ENCODE data around the gene COMMD1.

The COMMD1 gene

DNA sequence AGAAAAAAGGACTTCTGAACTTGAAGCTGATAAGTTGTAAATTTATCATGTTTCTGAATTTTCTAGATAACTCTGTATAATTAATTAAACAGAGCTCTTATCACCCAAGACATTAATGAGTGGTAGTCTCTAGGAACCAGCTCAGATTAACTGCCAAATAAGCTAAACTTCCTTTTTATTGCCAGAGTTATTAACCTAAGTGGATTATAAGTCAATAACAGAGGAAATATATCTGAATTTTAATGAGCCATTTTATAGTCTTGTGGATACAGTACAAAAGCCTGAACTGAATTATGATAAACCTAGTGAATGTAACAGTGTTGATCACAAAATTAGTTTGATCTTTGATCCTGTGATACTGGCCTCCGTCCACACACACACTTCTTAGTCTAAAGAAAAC is 111.5 kb downstream of the COMMD1 start:
- Histone ChIP-seq H3K36me3 (ENCODE audit: low read length) (no peaks in the 10 kb centered on the region), H3K9me3 (ENCODE audit: insufficient read depth, low read length) (no peaks in the 10 kb centered on the region), H4K20me1 (ENCODE audit: low read depth, low read length) (no peaks in the 10 kb centered on the region), H3F3A (ENCODE audit: insufficient read depth) (no peaks in the 10 kb centered on the region), H3K4me2 (ENCODE audit: low read depth, low read length, poor library complexity, severe bottlenecking) (no peak overlapping the region), H3K27me3 (ENCODE audit: low read length) (no peaks in the 10 kb centered on the region), H3K27ac (ENCODE audit: low read depth, low read length) (no peak overlapping the region), H3K9ac (ENCODE audit: low read length) (no peak overlapping the region), H3K79me2 (ENCODE audit: insufficient read depth, low read length) (no peaks in the 10 kb centered on the region), H3K4me3 (ENCODE audit: insufficient read depth, low read length, poor library complexity, severe bottlenecking) (no peak overlapping the region), H2AFZ (ENCODE audit: low read depth, low read length, severe bottlenecking) (no peak overlapping the region), H3K9me2 (replicated peaks; ENCODE audit: insufficient read depth, low read length) (no peaks in the 10 kb centered on the region)
- TF ChIP-seq, protein P1, sequence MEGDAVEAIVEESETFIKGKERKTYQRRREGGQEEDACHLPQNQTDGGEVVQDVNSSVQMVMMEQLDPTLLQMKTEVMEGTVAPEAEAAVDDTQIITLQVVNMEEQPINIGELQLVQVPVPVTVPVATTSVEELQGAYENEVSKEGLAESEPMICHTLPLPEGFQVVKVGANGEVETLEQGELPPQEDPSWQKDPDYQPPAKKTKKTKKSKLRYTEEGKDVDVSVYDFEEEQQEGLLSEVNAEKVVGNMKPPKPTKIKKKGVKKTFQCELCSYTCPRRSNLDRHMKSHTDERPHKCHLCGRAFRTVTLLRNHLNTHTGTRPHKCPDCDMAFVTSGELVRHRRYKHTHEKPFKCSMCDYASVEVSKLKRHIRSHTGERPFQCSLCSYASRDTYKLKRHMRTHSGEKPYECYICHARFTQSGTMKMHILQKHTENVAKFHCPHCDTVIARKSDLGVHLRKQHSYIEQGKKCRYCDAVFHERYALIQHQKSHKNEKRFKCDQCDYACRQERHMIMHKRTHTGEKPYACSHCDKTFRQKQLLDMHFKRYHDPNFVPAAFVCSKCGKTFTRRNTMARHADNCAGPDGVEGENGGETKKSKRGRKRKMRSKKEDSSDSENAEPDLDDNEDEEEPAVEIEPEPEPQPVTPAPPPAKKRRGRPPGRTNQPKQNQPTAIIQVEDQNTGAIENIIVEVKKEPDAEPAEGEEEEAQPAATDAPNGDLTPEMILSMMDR (IDR thresholded peaks at IDR 0.05; ENCODE audit: insufficient read depth, low read length, poor library complexity, severe bottlenecking): no peak
- TF ChIP-seq EZH2phosphoT487 (conservative IDR thresholded peaks at IDR 0.05; ENCODE audit: low read length): no peak

DNA sequence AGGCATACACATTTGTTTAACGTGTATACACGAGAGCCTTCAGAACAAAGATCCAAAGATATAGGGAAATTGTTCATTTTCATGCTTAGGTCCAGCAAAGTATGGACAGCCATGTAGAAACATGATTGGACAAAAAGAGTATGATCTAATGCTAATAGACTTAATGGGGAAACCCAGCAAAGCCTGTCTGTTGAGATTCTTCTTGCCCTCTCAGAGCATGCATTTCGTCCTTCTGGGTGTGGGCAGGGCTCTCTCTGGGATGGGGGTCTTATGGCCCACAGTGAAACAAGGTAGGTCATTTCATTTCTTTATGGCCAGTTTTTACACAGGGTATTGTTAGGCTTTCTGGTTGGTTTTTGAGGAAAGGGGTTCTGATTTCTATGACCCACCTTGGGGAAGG is 124.4 kb downstream of the COMMD1 start:
- H3F3A ChIP-seq (ENCODE audit: insufficient read depth): no peaks in the 10 kb centered on the region
- TF ChIP-seq, protein P1 (IDR thresholded peaks at IDR 0.05; ENCODE audit: insufficient read depth, low read length, poor library complexity, severe bottlenecking): no peak
- TF ChIP-seq EZH2phosphoT487 (conservative IDR thresholded peaks at IDR 0.05; ENCODE audit: low read length): no peak
- H3K9me2 ChIP-seq (replicated peaks; ENCODE audit: insufficient read depth, low read length): no peaks in the 10 kb centered on the region
- H3K27ac ChIP-seq (ENCODE audit: low read depth, low read length): no peak overlapping the region
- 0 out of 2 replicates have a peak, but pooled peaks cover 4% of the 10 kb centered on the region for H3K9me3 ChIP-seq (ENCODE audit: insufficient read depth, low read length)
- H2AFZ ChIP-seq (ENCODE audit: low read depth, low read length, severe bottlenecking): no peak overlapping the region
- H3K9ac ChIP-seq (ENCODE audit: low read length): no peak overlapping the region
- H3K27me3 ChIP-seq (ENCODE audit: low read length): no peaks in the 10 kb centered on the region
- H3K79me2 ChIP-seq (ENCODE audit: insufficient read depth, low read length): no peaks in the 10 kb centered on the region
- H3K4me2 ChIP-seq (ENCODE audit: low read depth, low read length, poor library complexity, severe bottlenecking): no peak overlapping the region
- H4K20me1 ChIP-seq (ENCODE audit: low read depth, low read length): no peaks in the 10 kb centered on the region
- no peaks in the 10 kb centered on the region for H3K36me3 ChIP-seq (ENCODE audit: low read length)
- H3K4me3 ChIP-seq (ENCODE audit: insufficient read depth, low read length, poor library complexity, severe bottlenecking): no peak overlapping the region

DNA sequence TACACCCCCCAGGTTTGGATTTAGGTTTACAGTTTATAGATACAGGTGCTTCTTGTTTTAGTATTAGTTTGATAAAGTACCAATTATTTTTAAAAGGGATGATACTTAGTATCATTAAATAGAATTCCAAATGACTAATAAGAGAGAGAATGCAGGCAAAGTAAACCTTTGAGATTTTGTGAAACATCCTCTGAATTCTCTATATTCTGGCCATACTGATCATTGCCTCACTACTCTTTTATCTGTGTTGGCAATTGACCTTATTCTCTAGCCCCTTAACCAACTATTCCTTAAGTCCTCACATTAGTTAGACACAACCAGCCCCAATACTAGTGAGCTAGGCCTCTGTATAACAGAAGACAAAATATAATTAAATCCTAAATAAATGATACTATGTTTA is 125.4 kb downstream of the COMMD1 start:
- H3K79me2 ChIP-seq (ENCODE audit: insufficient read depth, low read length): no peaks in the 10 kb centered on the region
- H4K20me1 ChIP-seq (ENCODE audit: low read depth, low read length): no peaks in the 10 kb centered on the region
- no peak overlapping the region for H3K27ac ChIP-seq (ENCODE audit: low read depth, low read length)
- no peaks in the 10 kb centered on the region for H3K9me2 ChIP-seq (replicated peaks; ENCODE audit: insufficient read depth, low read length)
- H2AFZ ChIP-seq (ENCODE audit: low read depth, low read length, severe bottlenecking): no peak overlapping the region
- H3K4me2 ChIP-seq (ENCODE audit: low read depth, low read length, poor library complexity, severe bottlenecking): no peak overlapping the region
- no peaks in the 10 kb centered on the region for H3K27me3 ChIP-seq (ENCODE audit: low read length)
- H3F3A ChIP-seq (ENCODE audit: insufficient read depth): no peaks in the 10 kb centered on the region
- no peaks in the 10 kb centered on the region for H3K36me3 ChIP-seq (ENCODE audit: low read length)
- H3K4me3 ChIP-seq (ENCODE audit: insufficient read depth, low read length, poor library complexity, severe bottlenecking): no peak overlapping the region
- TF ChIP-seq, protein P1 (IDR thresholded peaks at IDR 0.05; ENCODE audit: insufficient read depth, low read length, poor library complexity, severe bottlenecking): no peak
- no peak for TF ChIP-seq EZH2phosphoT487 (conservative IDR thresholded peaks at IDR 0.05; ENCODE audit: low read length)
- 0 out of 2 replicates have a peak, but pooled peaks cover 4% of the 10 kb centered on the region for H3K9me3 ChIP-seq (ENCODE audit: insufficient read depth, low read length)
- H3K9ac ChIP-seq (ENCODE audit: low read length): no peak overlapping the region

Data from SU-DHL-6 (cell line).